Esophagus squamous epithelium (tissue), 4 donors: ENCODE results near the gene SH2D7.

Experiments
- CTCF ChIP-seq, 6 experiments: fragments of 450-650 bp in 4 of 6; fragments of 200-600 bp in 2 of 6; sonication (generic) in 2 of 6; IDR thresholded peaks; one replicate each; pipeline ENCODE4 v1.5.1; 2016 to 2019; ENCODE audit warnings: antibody characterized with exemption in 6 of 6, mild to moderate bottlenecking in 4 of 6, moderate library complexity in 4 of 6
- POLR2A ChIP-seq, 4 donors: fragments of 450-650 bp; IDR thresholded peaks; one replicate each; pipeline ENCODE4 v1.6.1; 2017; ENCODE audit warnings: antibody characterized with exemption in 4 of 4, mild to moderate bottlenecking in 4 of 4, moderate library complexity in 3 of 4

DNA sequence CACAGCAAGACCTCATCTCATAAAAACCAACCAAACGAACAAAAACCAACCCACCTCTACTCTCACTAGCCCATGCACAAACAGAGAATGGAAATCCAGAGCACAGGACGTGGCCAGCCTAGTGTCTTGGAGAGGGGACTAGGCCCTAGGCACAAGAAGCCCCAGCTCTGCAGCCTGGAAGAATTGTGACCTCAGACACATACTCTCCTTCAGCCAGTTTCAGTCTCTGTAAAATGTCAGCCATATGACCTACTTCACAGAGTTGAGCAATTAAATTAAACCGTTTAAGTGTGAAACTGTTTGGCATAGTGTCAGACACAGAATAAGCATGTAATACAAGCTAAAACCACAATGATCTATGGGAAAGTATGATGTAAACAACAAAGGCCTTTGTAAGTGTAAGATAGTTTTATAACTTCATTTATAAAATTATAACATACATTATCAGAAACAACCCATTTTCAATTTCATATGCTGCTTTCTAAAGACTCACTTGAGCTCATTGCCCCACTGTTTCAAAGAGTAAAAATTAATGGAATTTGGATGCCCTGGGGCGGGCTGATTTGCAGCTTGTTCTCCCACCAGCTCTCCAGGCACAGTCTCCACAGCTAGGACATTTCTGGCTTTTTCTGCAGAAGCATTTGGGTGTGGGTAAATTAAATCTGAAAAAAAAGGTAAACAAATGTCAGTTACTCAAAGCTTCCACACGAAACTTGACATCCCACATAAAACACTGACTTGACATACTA is 47.8 kb upstream of the SH2D7 start:
- TF ChIP-seq CTCF (IDR thresholded peaks at IDR 0.05) = no peak
- no peak for TF ChIP-seq POLR2A (IDR thresholded peaks at IDR 0.05)
